Astrocyte (in vitro differentiated cells and primary cell): ENCODE measurements around the gene MCM7. TPM values are rescaled to one million over a fixed set of nuclear protein-coding genes. Genes with fewer than 3 reads are reported as not detected.

Experiments used
- DNase-seq: peaks from one replicate; pipeline ENCODE4 v3.0.0-alpha.2; 2010; ENCODE audit warnings: low read depth
- FAIRE-seq: peaks from 2 replicates; lab custom pipeline; 2011; peaks lifted over from hg19 to GRCh38; lab: Jason Lieb, UNC
- H2AFZ ChIP-seq: 2 replicates; pipeline ENCODE4 v1.6.0; 2012; ENCODE audit warnings: low read depth, low read length, inconsistent platforms
- H3K27ac ChIP-seq: 2 replicates; pipeline ENCODE4 v1.5.1; 2011; ENCODE audit warnings: low read depth, low read length, inconsistent platforms
- H3K27me3 ChIP-seq: 2 replicates; pipeline ENCODE4 v1.6.0; 2011; ENCODE audit warnings: low read length, inconsistent platforms; ENCODE audit not compliant: insufficient read depth
- H3K36me3 ChIP-seq: 2 replicates; pipeline ENCODE4 v1.5.1; 2011; ENCODE audit warnings: low read length, inconsistent platforms; ENCODE audit not compliant: insufficient read depth
- H3K4me1 ChIP-seq: 2 replicates; pipeline ENCODE4 v1.5.1; 2011; ENCODE audit warnings: low read length, inconsistent platforms; ENCODE audit not compliant: insufficient read depth
- H3K4me2 ChIP-seq: 2 replicates; pipeline ENCODE4 v1.6.0; 2012; ENCODE audit warnings: low read length, inconsistent platforms
- H3K4me3 ChIP-seq: 2 replicates; pipeline ENCODE4 v1.5.1; 2011; ENCODE audit warnings: low read depth, mild to moderate bottlenecking, low read length, inconsistent platforms; ENCODE audit not compliant: insufficient read depth
- H3K79me2 ChIP-seq: 2 replicates; pipeline ENCODE4 v1.6.0; 2012; ENCODE audit warnings: mild to moderate bottlenecking, low read length, inconsistent platforms; ENCODE audit not compliant: insufficient read depth
- H3K9ac ChIP-seq: 2 replicates; pipeline ENCODE4 v1.6.0; 2012; ENCODE audit warnings: mild to moderate bottlenecking, low read length, inconsistent platforms
- H3K9me3 ChIP-seq: 2 replicates; pipeline ENCODE4 v1.5.1; 2012; ENCODE audit warnings: low read depth, mild to moderate bottlenecking, low read length, inconsistent platforms; ENCODE audit not compliant: insufficient read depth
- H4K20me1 ChIP-seq: 2 replicates; pipeline ENCODE4 v1.6.0; 2012; ENCODE audit warnings: low read length, inconsistent platforms; ENCODE audit not compliant: insufficient read depth
- H3K27ac Mint-ChIP-seq: one replicate; pipeline ENCODE4 v1.8.0; 2021; ENCODE audit warnings: mild to moderate bottlenecking, mixed read lengths; ENCODE audit not compliant: unreplicated experiment
- H3K27me3 Mint-ChIP-seq: one replicate; pipeline ENCODE4 v1.8.0; 2021; ENCODE audit warnings: low read depth, mixed read lengths; ENCODE audit not compliant: unreplicated experiment
- H3K36me3 Mint-ChIP-seq: one replicate; pipeline ENCODE4 v1.8.0; 2021; ENCODE audit warnings: low read depth, mixed read lengths; ENCODE audit not compliant: unreplicated experiment
- H3K4me1 Mint-ChIP-seq: one replicate; pipeline ENCODE4 v1.8.0; 2021; ENCODE audit warnings: low read depth, mixed read lengths; ENCODE audit not compliant: unreplicated experiment
- H3K4me3 Mint-ChIP-seq: one replicate; pipeline ENCODE4 v1.8.0; 2021; ENCODE audit warnings: mild to moderate bottlenecking, moderate library complexity, mixed read lengths; ENCODE audit not compliant: unreplicated experiment
- H3K9me3 Mint-ChIP-seq: one replicate; pipeline ENCODE4 v1.8.0; 2021; ENCODE audit warnings: mild to moderate bottlenecking, mixed read lengths; ENCODE audit not compliant: unreplicated experiment
- EZH2 ChIP-seq: IDR thresholded peaks from 2 replicates; pipeline ENCODE4 v1.6.1; 2012; ENCODE audit warnings: mild to moderate bottlenecking, low read length, inconsistent platforms; ENCODE audit not compliant: insufficient read depth
- total RNA-seq: library from RNA; stranded (reverse); gene quantifications from 2 replicates; pipeline ENCODE4 v1.2.1, GENCODE V29; 2021
- TF ChIP-seq, protein P1 (sequence below): IDR thresholded peaks from 2 replicates; pipeline ENCODE4 v1.5.1; 2011; ENCODE audit warnings: low read depth, mild to moderate bottlenecking, inconsistent platforms, low read length, moderate library complexity; ENCODE audit not compliant: insufficient read depth

Gene MCM7
- total RNA-seq, 1 donor from 2014 or later: 55.2 TPM

DNA sequence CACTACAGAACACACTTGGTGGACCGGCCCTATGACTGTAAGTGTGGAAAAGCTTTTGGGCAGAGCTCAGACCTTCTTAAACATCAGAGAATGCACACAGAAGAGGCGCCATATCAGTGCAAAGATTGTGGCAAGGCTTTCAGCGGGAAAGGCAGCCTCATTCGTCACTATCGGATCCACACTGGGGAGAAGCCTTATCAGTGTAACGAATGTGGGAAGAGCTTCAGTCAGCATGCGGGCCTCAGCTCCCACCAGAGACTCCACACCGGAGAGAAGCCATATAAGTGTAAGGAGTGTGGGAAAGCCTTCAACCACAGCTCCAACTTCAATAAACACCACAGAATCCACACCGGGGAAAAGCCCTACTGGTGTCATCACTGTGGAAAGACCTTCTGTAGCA, 37.0 kb downstream of the MCM7 start:
- Mint-ChIP-seq H3K27me3 (no peaks in the 10 kb centered on the region), H3K9me3 (peaks cover 2% of the 10 kb centered on the region), H3K27ac (no peak overlapping the region), H3K4me3 (no peak overlapping the region), H3K4me1 (no peaks in the 10 kb centered on the region), H3K36me3 (peaks cover 39% of the 10 kb centered on the region)
- TF ChIP-seq, protein P1, sequence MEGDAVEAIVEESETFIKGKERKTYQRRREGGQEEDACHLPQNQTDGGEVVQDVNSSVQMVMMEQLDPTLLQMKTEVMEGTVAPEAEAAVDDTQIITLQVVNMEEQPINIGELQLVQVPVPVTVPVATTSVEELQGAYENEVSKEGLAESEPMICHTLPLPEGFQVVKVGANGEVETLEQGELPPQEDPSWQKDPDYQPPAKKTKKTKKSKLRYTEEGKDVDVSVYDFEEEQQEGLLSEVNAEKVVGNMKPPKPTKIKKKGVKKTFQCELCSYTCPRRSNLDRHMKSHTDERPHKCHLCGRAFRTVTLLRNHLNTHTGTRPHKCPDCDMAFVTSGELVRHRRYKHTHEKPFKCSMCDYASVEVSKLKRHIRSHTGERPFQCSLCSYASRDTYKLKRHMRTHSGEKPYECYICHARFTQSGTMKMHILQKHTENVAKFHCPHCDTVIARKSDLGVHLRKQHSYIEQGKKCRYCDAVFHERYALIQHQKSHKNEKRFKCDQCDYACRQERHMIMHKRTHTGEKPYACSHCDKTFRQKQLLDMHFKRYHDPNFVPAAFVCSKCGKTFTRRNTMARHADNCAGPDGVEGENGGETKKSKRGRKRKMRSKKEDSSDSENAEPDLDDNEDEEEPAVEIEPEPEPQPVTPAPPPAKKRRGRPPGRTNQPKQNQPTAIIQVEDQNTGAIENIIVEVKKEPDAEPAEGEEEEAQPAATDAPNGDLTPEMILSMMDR: no peak
- no peak for TF ChIP-seq EZH2
- no peaks in the 10 kb centered on the region for H3K79me2 ChIP-seq
- H3K27ac ChIP-seq: no peak overlapping the region
- no peak overlapping the region for H3K4me2 ChIP-seq
- no peak overlapping the region for H3K9ac ChIP-seq
- peaks cover 12% of the 10 kb centered on the region for H3K9me3 ChIP-seq
- H3K4me1 ChIP-seq: no peaks in the 10 kb centered on the region
- FAIRE-seq (no peak), DNase-seq (no peak)
- H3K27me3 ChIP-seq: no peaks in the 10 kb centered on the region
- no peaks in the 10 kb centered on the region for H4K20me1 ChIP-seq
- no peak overlapping the region for H2AFZ ChIP-seq
- no peak overlapping the region for H3K4me3 ChIP-seq
- peaks cover 20% of the 10 kb centered on the region for H3K36me3 ChIP-seq

DNA sequence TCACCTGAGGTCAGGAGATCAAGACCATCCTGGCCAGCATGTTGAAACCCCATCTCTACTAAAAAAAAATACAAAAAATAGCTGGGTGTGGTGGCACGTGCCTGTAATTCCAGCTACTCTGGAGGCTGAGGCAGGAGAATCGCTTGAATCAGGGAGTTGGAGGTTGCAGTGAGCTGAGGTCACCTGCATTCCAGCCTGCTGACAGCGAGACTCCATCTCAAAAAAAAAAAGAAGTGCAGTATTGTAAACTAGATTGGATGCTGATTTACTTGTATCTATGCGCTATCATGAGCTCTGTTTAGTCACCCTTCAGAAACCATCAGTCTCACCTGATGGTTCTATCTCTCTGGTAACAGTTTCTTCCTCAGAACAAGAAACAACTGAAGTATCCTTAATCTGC, 37.8 kb downstream of the MCM7 start:
- Histone ChIP-seq H3K9me3 (peaks cover 10% of the 10 kb centered on the region), H3K4me3 (no peak overlapping the region), H2AFZ (no peak overlapping the region), H3K36me3 (peaks cover 20% of the 10 kb centered on the region), H3K27ac (no peak overlapping the region), H3K79me2 (no peaks in the 10 kb centered on the region), H3K4me1 (no peaks in the 10 kb centered on the region), H3K9ac (no peak overlapping the region), H3K4me2 (no peak overlapping the region), H4K20me1 (peaks cover 2% of the 10 kb centered on the region), H3K27me3 (no peaks in the 10 kb centered on the region)
- Mint-ChIP-seq H3K27me3 (no peaks in the 10 kb centered on the region), H3K27ac (no peak overlapping the region), H3K9me3 (peaks cover 2% of the 10 kb centered on the region), H3K4me3 (no peak overlapping the region), H3K36me3 (peaks cover 43% of the 10 kb centered on the region), H3K4me1 (no peaks in the 10 kb centered on the region)
- no peak for TF ChIP-seq EZH2
- TF ChIP-seq, protein P1: no peak
- DNase-seq (no peak), FAIRE-seq (no peak)

DNA sequence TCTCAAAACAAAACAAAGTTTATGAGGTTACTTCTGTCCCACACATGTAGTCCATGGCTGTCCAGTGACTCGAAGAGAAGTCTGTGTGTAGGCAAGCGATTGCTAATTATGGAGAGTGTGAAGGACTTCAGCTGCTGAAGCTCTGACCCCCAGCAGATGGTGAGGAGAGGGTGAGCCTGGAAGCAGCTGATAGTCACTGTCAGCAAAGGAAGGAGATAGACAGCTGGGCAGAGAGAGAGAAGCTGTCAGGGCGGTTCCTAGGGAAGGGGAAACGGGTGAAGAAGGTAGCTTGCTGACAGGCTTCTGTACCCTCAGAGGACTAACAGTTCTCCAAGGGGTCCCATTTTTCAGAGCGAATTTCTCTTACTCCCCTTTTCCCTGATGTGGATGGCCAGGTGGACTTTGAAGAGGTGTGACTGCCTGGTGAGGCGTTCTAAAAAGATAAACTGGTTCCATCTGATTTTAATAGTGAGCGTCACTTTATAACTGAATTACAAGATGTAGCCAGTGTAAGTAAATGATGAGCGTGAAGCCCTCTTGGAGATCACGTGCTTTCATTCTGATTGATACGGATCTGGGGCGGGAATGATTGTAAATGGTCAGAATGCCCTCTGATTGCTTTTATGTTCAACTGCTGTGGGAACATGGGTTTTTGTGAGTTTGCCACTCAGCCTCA, 39.5 kb downstream of the MCM7 start:
- H3K27ac Mint-ChIP-seq: no peak overlapping the region
- Histone ChIP-seq H3K9ac (no peak overlapping the region), H3K4me2 (no peak overlapping the region), H3K9me3 (peaks cover 10% of the 10 kb centered on the region), H3K4me1 (no peaks in the 10 kb centered on the region), H3K79me2 (no peaks in the 10 kb centered on the region), H3K27me3 (no peaks in the 10 kb centered on the region), H4K20me1 (peaks cover 3% of the 10 kb centered on the region), H2AFZ (no peak overlapping the region), H3K36me3 (peaks cover 28% of the 10 kb centered on the region), H3K4me3 (no peak overlapping the region), H3K27ac (no peak overlapping the region)
- H3K36me3 Mint-ChIP-seq: peaks cover 45% of the 10 kb centered on the region
- TF ChIP-seq, protein P1: no peak
- no peak for TF ChIP-seq EZH2
- FAIRE-seq (no peak), DNase-seq (no peak)
- H3K4me3 Mint-ChIP-seq: no peak overlapping the region
- no peaks in the 10 kb centered on the region for H3K4me1 Mint-ChIP-seq
- H3K9me3 Mint-ChIP-seq: peaks cover 4% of the 10 kb centered on the region
- H3K27me3 Mint-ChIP-seq: no peaks in the 10 kb centered on the region
